Coronary artery (tissue), 2 donors: ENCODE results near the gene DGCR6L.
"Not testable (repeated sequence)": the region's sequence is repeated elsewhere in the genome, so short reads cannot be mapped to it uniquely, and the experiment has no call there.

ENCODE experiments used
- DNase-seq: peaks from one replicate; pipeline ENCODE4 v3.0.0-alpha.2; 2017; ENCODE audit warnings: low spot score
- H3K27ac ChIP-seq, 2 donors: fragments of 200-600 bp; sonication (generic); one replicate each; pipeline ENCODE4 v1.5.1; 2016 to 2019
- H3K4me3 ChIP-seq: fragments of 200-600 bp; sonication (generic); 2 replicates; pipeline ENCODE4 v1.5.1; 2016; ENCODE audit warnings: mild to moderate bottlenecking, moderate library complexity
- TF ChIP-seq, protein P1 (sequence below): fragments of 200-600 bp; sonication (generic); IDR thresholded peaks from one replicate; pipeline ENCODE4 v1.5.1; 2019; ENCODE audit warnings: antibody characterized with exemption

The DGCR6L gene

GRCh38 chr22:20312396-20313191, 7.3 kb downstream of the DGCR6L start:
- TF ChIP-seq, protein P1, sequence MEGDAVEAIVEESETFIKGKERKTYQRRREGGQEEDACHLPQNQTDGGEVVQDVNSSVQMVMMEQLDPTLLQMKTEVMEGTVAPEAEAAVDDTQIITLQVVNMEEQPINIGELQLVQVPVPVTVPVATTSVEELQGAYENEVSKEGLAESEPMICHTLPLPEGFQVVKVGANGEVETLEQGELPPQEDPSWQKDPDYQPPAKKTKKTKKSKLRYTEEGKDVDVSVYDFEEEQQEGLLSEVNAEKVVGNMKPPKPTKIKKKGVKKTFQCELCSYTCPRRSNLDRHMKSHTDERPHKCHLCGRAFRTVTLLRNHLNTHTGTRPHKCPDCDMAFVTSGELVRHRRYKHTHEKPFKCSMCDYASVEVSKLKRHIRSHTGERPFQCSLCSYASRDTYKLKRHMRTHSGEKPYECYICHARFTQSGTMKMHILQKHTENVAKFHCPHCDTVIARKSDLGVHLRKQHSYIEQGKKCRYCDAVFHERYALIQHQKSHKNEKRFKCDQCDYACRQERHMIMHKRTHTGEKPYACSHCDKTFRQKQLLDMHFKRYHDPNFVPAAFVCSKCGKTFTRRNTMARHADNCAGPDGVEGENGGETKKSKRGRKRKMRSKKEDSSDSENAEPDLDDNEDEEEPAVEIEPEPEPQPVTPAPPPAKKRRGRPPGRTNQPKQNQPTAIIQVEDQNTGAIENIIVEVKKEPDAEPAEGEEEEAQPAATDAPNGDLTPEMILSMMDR = no peak
- Histone ChIP-seq H3K27ac (no peak overlapping the region), H3K4me3 (no peak overlapping the region)
- DNase-seq = peak; percentile 59

DNA sequence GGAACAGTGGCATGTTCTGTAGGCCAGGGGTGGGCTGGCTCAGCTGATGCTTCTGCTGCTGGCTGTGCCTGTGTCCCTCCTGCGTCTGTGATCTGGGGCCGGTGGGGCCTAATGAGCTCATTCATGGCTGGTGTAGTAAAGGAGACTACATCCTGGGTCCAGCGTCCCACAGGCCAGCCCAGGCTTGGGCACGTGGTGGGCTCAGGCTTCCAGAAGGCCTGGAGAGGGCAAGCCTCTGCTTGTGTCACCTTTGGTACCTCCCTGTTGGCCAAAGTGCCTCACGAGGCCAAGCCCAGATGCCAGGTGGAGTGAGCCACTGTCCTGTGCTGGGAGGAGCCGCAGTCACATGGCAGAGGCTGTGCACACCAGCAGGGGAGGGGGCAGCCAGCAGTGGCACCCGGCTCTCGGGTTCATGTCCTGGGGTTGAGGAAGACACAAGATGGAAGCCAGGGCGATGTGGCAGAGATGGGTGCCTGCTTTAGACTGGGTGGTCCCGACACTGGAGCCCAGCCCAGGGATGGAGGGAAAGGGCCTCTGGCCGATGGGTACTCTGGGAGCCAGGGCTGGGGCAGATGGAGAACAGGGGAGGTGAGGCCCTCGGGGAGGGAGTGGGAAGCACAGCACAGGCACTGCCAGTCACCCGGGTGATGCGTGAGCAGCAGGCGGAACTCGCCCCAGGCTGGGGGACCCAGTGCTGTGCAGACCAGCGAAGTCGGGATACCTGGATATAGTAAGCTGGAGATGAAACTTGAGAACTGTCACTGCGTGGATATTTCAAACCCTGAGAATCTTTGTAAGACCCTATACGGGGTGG, 8.4 kb downstream of the DGCR6L start:
- not testable (repeated sequence) for H3K27ac ChIP-seq, H3K4me3 ChIP-seq
- DNase-seq = peak; percentile 62

GRCh38 chr22:20310773-20311172, 9.1 kb downstream of the DGCR6L start:
- H3K27ac ChIP-seq, H3K4me3 ChIP-seq, DNase-seq: not testable (repeated sequence)

DNA sequence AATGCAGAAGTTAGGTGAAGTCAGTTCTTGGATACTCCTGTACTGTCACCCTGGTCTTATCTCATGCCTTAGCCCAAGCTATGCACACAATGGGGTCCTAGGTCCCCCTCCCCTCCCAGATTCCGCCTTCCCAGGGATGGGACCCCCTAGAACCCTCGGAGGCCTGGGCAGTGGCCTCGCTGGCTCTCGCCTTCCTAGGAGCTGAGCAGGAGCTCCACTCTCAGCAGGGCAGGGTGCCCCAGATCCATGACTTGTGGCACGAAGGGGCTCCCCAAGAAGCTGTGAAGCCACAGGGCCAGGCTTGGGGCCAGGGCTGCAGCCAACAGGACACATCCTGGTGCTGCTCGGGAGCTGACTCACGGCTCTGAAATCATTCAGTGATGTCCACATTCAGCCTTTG, 9.7 kb downstream of the DGCR6L start:
- DNase-seq, H3K4me3 ChIP-seq: not testable (repeated sequence)

GRCh38 chr22:20308806-20309650, 10.8 kb downstream of the DGCR6L start:
- not testable (repeated sequence) for DNase-seq, H3K27ac ChIP-seq, H3K4me3 ChIP-seq

More for the DNA sequence above, 9.7 kb downstream of the DGCR6L start:
- H3K27ac ChIP-seq = not testable (repeated sequence)

DNA sequence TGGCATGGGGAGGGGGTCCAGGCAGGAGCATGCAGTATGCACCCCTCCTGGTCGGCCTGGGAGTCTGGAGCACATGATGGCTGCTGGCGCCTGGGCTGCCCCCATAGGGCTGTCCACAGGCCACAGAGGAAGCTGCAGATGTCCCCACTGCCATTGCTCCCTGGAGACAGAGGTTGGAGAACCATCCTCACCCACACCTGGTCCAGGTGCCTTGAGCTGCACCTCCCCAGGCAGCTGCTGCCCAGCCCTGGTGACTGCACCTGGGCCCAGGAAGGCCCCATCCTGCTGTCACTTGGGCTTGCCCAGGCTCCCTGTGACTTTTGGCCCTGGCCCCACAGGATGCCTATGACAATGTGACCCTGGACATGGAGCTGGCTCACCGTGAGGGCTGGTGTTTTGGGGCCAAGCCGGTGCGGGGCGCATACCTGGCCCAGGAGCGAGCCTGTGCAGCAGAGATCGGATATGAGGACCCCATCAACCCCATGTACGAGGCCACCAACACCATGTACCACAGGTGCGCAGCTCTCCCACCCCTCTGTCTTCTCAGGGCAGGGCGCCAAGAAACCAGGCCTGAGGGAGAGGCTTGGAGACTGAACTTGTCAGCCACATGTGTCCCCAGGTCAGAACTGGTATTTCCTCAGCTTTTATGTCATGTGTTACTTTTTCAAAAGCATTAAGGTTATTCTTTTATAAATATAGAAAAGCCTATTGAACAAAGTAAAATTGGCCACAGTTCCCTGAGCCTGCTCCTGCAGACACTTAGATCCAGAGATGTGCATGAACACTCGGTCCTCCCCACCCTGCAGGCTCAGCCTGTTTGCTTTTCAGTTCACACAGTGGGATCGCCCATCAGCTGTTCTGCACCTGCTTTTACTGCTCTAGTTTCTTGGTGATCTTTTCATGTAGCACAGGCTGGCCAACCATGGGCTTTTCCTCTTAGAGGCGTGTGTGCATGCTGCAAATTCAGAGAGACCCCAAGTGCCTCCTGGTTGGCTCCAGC, 12.1 kb downstream of the DGCR6L start:
- not testable (repeated sequence) for H3K4me3 ChIP-seq, DNase-seq

GRCh38 chr22:20306646-20307447, 13.0 kb downstream of the DGCR6L start:
- not testable (repeated sequence) for H3K4me3 ChIP-seq, DNase-seq, H3K27ac ChIP-seq

More for the DNA sequence above, 12.1 kb downstream of the DGCR6L start:
- H3K27ac ChIP-seq = not testable (repeated sequence)

DNA sequence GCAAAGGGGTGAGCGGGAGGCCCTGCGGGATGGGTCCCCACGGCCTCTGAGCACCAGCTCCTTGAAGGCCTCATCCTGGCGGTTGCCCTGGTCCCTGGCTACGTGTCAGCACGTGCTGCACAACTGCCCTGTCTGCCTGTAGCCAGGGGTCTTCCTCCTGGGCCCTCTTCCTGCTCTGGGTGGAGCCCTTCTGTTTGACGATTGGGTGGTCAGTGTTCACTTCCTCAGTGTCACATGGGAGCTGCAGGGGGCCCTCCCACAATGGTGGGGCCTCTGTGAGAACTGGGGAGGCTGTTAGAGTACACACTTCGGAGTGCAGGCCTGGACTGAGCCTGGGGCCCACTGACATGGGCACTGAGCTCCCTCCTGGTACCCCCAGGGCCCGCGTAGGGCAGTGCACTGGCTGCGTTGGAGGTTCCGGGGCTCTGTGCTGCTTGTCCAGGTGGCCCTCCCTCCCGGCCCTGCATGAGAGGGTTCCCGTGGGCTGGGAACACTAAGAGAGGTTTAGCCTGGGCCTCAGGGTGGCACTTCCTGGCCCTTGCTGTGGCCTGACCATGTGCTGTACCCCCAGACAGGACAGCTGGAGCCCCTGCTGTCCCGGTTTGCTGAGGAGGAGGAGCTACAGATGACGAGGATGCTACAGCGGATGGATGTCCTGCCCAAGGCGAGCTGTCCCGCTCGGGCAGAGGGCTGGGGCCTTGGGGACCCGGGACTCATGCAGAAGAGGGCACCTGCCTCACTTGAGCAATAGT, 13.8 kb downstream of the DGCR6L start:
- H3K27ac ChIP-seq = no peak overlapping the region
- no peak for DNase-seq
- TF ChIP-seq, protein P1 = no peak
- H3K4me3 ChIP-seq = no peak overlapping the region

- not testable (repeated sequence) for H3K27ac ChIP-seq, DNase-seq, H3K4me3 ChIP-seq
These were observed 14.5 kb downstream of the DGCR6L start for GRCh38 chr22:20305230-20305893.
